Measurements from ENCODE around the gene CMSS1.

CMSS1 gene

GRCh38 chr3:100128565-100128964 is 310.9 kb downstream of the CMSS1 start:
- TF ChIP-seq, protein P1, sequence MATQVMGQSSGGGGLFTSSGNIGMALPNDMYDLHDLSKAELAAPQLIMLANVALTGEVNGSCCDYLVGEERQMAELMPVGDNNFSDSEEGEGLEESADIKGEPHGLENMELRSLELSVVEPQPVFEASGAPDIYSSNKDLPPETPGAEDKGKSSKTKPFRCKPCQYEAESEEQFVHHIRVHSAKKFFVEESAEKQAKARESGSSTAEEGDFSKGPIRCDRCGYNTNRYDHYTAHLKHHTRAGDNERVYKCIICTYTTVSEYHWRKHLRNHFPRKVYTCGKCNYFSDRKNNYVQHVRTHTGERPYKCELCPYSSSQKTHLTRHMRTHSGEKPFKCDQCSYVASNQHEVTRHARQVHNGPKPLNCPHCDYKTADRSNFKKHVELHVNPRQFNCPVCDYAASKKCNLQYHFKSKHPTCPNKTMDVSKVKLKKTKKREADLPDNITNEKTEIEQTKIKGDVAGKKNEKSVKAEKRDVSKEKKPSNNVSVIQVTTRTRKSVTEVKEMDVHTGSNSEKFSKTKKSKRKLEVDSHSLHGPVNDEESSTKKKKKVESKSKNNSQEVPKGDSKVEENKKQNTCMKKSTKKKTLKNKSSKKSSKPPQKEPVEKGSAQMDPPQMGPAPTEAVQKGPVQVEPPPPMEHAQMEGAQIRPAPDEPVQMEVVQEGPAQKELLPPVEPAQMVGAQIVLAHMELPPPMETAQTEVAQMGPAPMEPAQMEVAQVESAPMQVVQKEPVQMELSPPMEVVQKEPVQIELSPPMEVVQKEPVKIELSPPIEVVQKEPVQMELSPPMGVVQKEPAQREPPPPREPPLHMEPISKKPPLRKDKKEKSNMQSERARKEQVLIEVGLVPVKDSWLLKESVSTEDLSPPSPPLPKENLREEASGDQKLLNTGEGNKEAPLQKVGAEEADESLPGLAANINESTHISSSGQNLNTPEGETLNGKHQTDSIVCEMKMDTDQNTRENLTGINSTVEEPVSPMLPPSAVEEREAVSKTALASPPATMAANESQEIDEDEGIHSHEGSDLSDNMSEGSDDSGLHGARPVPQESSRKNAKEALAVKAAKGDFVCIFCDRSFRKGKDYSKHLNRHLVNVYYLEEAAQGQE (IDR thresholded peaks at IDR 0.05; ENCODE audit: insufficient read depth in 1 of 2, low read depth in 2 of 2, low read length in 2 of 2), result no peak
- TF ChIP-seq SIN3A (IDR thresholded peaks at IDR 0.05; ENCODE audit: borderline replicate concordance, insufficient read depth, low read length) (no peak), FOXP2 (optimal IDR thresholded peaks at IDR 0.05; ENCODE audit: borderline replicate concordance, extremely low read depth, extremely low read length, insufficient read depth) (no peak), POLR2AphosphoS5 (IDR thresholded peaks at IDR 0.05; ENCODE audit: low read depth, low read length) (no peak), TAF1 (IDR thresholded peaks at IDR 0.05; ENCODE audit: borderline replicate concordance, insufficient read depth, low read length) (no peak)

DNA sequence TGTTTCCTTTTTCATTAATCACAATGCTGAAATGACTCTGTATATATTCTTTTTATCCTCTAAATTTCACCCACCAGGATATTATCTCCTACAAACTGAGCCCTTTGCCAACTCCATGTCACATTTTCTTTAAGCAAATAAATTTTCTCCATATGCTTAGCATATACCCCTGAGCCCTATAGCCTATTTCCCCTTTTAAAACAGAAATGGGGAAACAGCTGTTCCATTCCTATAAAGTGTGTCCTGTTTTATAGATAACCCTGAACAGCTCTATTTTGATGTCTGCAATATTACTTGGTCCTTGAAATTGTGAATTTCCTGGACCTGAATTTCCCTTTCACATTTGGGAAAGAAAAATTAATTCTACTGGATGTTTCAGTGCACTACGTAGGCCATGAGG is 312.3 kb downstream of the CMSS1 start:
- TF ChIP-seq FOXP2 (optimal IDR thresholded peaks at IDR 0.05; ENCODE audit: borderline replicate concordance, extremely low read depth, extremely low read length, insufficient read depth) (no peak), SIN3A (IDR thresholded peaks at IDR 0.05; ENCODE audit: borderline replicate concordance, insufficient read depth, low read length) (no peak), POLR2AphosphoS5 (IDR thresholded peaks at IDR 0.05; ENCODE audit: low read depth, low read length) (no peak), TAF1 (IDR thresholded peaks at IDR 0.05; ENCODE audit: borderline replicate concordance, insufficient read depth, low read length) (no peak)
- TF ChIP-seq, protein P1 (IDR thresholded peaks at IDR 0.05; ENCODE audit: insufficient read depth in 1 of 2, low read depth in 2 of 2, low read length in 2 of 2), result no peak

GRCh38 chr3:100131241-100131640 is 313.6 kb downstream of the CMSS1 start:
- TF ChIP-seq FOXP2 (optimal IDR thresholded peaks at IDR 0.05; ENCODE audit: borderline replicate concordance, extremely low read depth, extremely low read length, insufficient read depth), result no peak

GRCh38 chr3:100136921-100137320 is 319.3 kb downstream of the CMSS1 start:
- no peak for TF ChIP-seq FOXP2 (optimal IDR thresholded peaks at IDR 0.05; ENCODE audit: borderline replicate concordance, extremely low read depth, extremely low read length, insufficient read depth)
- TF ChIP-seq, protein P1 (IDR thresholded peaks at IDR 0.05; ENCODE audit: insufficient read depth in 1 of 2, low read depth in 2 of 2, low read length in 2 of 2), result no peak
- TF ChIP-seq POLR2AphosphoS5 (IDR thresholded peaks at IDR 0.05; ENCODE audit: low read depth, low read length), result no peak
- no peak for TF ChIP-seq SIN3A (IDR thresholded peaks at IDR 0.05; ENCODE audit: borderline replicate concordance, insufficient read depth, low read length)
- no peak for TF ChIP-seq TAF1 (IDR thresholded peaks at IDR 0.05; ENCODE audit: borderline replicate concordance, insufficient read depth, low read length)

GRCh38 chr3:100140976-100141375 is 323.3 kb downstream of the CMSS1 start:
- TF ChIP-seq TAF1 (IDR thresholded peaks at IDR 0.05; ENCODE audit: borderline replicate concordance, insufficient read depth, low read length) (no peak), SIN3A (IDR thresholded peaks at IDR 0.05; ENCODE audit: borderline replicate concordance, insufficient read depth, low read length) (no peak), POLR2AphosphoS5 (IDR thresholded peaks at IDR 0.05; ENCODE audit: low read depth, low read length) (no peak), FOXP2 (optimal IDR thresholded peaks at IDR 0.05; ENCODE audit: borderline replicate concordance, extremely low read depth, extremely low read length, insufficient read depth) (no peak)
- TF ChIP-seq, protein P1 (IDR thresholded peaks at IDR 0.05; ENCODE audit: insufficient read depth in 1 of 2, low read depth in 2 of 2, low read length in 2 of 2), result no peak
